Inferior parietal cortex (tissue), 1 donor: Measurements from ENCODE around the gene FBXW2.
"Not testable (repeated sequence)": the region's sequence is repeated elsewhere in the genome, so short reads cannot be mapped to it uniquely, and the experiment has no call there.

Source experiments
- DNase-seq: peaks from one replicate; pipeline ENCODE4 v3.0.0-alpha.2; 2016; ENCODE audit errors: extremely low spot score

Gene FBXW2, protein sequence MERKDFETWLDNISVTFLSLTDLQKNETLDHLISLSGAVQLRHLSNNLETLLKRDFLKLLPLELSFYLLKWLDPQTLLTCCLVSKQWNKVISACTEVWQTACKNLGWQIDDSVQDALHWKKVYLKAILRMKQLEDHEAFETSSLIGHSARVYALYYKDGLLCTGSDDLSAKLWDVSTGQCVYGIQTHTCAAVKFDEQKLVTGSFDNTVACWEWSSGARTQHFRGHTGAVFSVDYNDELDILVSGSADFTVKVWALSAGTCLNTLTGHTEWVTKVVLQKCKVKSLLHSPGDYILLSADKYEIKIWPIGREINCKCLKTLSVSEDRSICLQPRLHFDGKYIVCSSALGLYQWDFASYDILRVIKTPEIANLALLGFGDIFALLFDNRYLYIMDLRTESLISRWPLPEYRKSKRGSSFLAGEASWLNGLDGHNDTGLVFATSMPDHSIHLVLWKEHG

DNA sequence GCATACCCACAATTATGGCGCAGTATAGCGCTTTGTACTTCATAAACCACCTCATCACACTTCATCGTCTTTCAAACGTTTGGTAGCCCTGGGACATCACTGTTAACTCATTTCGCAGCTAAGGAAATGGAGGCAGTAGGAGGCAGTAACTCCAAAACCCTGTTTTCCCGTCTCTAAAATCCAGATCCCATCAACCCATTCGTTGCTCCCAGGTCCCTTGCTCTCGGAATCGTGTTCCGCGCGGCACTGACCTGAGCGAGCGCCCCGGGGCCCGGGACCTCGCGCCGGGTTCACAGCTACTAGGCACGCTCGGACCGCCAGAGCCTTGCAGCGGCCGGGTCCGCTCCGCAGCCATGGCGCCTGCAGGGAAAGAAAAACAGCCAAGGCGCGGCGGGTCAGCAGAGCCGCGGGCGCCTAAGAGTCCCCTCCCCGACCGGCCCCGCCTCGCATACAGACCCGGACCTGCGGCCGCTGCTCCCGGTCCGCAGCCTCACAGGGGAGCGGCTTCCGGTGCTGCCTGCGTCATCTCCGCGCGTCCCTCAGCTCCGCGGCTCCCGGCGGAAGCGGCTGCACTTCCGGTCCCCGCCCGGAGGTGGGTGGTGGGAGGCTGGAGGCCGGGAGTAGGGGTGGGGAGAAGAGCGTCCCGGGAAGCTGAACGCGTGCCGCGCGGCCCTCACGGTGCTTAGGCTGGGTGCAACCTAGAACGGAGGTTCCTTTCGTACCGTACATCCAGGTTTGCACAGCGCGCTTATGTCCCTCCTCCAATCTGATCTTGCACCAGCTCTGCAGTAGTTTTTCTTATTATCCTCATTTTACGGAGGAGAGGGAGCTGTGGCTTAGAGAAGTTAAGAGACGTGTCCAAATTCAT is at the start of gene FBXW2:
Gene FBXW2, minus strand, starts transcription at position 519 of the 868 bp plus-strand sequence. CDS start 5,158 bp downstream, outside the sequence.
- DNase-seq = peak; percentile 92

DNA sequence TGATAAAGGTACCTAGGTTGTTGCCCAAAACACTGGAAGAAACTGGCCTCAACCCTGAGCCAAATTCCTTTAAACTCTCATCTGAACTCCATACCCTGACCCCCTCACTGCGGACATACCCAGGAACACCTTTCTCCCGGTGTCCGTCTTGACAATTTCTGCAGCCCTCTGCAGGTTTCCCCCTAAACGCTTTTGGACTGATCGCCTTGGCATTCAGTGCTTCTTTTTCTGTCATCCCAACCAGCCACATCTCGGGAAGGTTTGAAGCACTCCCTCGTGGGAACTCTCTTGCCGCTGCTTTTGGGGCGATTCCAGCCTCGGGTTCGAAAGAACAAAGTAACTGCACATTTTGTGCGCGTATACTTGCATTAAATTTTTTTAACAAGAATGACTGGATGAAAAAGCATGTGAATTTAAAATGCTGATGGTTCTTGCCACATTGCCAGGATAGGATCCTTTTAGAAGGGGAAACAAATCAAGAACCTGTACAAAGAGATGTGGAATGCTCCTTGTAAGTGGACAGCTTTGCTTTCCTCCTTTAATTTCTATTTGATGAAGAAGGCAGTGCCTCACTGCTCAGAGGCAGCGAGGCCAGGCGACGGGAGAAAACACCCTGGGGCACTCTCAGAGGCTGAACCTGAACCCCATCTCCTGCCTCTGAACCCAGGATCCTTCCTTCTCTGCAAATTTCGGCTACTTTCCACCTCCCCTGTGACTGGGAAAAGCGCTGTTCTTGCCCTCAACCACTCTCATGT is 48.9 kb upstream of the FBXW2 start:
- DNase-seq = peak; percentile 38

DNA sequence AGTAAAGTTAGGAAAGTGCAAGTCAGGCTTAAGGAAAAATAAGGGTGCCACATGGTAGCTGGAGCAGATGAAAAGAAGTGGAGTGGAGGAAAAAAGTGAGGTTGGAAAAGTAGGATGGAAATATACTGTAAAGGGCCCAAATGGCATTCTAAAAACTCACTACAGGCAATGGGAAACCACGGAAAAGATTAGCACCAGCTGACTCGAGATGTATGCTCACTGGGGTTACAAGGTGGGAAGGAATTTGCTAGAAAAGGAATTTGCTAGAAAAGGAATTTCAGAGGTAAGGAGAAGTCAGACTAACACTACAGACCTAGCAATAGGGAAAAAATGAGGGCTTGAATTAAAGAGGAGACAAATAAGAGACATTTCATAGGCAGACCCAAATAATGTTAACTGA is 45.9 kb upstream of the FBXW2 start:
- no peak for DNase-seq

DNA sequence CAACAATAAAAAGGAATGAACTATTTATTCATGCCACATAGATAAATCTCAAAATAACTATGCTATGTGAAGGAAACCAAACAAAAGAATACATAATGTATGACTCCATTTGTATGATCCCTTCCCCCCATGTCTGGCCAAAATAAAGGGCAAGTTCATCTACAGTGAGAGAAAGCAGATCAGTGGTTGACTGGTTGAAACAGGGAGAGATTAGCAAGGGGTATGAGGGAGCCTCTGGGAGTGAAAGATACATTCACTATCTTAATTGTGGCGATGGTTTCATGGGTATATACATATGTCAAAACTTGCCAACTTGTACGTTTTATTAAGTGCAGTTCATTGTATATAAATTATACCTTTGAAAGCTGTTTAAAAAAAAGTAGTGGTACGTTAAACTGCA is 44.7 kb upstream of the FBXW2 start:
- no peak for DNase-seq

DNA sequence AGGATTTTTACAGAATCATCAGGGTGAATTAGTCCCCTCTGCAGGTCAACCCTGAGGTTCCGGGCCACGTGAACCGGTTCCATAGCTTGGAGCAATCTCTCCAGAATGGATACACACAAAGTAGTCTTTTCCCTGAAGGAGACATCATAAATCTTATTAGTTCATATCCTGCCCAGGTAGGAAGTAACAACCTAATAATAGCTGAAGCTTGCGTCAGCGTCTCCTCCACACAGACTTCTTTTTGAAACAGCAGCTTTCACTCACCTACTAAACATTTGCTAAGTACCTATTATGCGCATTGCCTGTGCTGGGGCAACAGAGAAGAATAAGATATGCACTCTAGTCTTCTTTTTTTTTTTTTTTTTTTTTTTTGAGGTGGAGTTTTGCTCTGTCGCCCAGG is 40.1 kb upstream of the FBXW2 start:
- DNase-seq = no peak

DNA sequence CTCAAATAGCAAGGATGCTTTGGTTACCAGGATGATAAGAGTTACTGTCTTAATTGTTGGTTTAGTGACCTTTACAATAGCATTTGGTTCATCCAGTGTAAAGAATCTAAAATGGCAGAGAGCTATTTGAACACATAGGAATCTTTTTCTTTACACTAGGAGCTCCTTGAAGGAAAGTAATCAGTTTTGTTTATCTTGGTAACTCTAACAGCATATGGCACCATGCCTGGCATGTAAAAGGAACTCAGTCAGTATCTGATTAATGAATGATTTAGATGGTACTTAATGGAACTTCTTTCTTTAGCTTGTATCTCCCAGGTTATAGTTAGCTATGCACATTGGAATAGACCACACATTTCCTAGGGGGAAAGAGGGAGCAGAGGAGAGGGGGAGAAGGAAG is 39.6 kb upstream of the FBXW2 start:
- no peak for DNase-seq

DNA sequence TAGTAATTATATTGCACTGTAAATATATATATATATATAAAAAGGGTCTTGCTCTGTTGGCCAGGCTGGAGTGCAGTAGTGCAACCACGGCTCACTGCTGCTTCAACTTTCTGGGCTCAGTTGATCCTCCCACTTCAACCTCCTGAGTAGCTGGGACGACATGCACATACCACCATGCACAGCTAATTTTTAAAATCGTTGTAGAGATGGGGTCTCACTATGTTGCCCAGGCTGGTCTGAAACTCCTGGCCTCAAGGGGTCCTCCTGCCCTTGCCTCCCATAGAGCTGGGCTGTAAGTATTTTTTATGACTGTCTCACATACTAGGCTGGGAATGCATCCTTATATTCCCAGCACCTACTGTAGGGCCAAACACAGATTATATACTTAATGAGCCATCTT is 37.6 kb upstream of the FBXW2 start:
- no peak for DNase-seq

DNA sequence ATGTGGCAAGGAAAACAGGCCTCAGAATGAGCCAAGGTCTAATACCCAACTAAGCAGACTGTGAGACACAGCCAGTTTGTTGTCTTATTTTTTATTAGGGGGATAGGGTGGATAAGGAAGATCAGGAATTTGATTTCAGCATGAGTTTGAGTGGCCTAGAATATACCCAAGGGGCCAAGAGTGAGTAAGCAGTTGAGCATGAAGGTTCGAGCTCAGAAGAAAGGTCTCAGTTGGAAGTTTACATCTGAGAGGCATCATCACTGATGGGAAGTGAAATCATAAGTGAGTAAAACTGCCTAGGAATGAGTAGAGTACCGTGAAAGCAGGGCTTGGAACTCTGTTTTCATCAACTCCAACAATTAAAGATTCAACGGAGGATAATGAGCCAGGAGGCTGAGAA is 36.9 kb upstream of the FBXW2 start:
- no peak for DNase-seq

DNA sequence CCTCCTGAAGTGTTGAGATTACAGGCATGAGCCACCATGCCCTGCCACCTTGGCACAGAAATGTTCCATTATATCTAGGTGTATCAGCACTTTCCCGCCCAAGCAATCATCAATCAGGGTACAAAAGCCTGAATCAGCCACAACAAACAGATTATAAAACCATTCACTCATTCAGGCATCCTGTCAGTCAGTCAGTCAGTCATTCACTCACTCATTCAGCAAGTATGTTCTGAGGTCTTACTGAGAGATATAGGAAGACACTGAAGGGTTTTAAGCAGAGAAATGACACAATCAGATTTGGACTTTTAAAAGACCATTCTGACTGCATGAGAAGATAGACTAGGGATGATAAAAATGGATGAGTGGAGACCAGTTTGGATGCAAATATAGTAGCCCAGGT is 36.4 kb upstream of the FBXW2 start:
- DNase-seq = no peak

DNA sequence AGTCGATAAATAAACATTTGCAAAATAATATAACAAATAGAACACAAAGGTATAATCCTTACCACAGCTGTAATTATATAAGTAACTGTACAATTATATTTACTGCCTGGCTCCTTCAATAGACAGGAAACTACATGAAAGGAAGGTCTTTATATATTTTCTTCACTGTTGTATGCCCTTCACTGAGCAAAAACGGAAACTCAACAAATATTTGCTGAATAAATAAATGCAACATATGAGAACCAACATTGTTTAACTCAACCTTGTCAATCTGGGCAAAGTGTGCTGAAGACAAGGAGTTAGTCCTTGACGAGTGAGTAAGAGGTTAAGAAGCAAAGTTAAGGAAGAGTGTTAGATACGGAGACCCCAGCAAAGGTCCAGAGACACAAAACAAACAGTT is 26.9 kb upstream of the FBXW2 start:
- DNase-seq = no peak

DNA sequence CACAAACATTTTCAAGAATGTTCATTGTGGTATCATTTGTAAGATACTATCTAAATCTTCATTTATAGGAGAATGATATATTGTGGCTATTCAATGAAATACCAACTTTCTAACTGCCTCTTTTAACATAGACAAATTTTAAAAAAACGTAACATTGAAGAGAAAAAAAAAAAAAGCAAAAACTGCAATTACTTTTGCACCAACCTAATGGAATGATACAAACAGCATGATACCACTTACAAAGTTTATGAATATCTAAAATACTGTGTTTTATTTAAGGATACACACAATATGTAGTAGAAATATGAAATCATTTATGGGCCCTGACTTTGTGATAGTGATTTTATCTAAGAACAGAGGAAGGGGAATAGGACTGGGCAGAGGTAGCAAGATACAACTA is 25.4 kb upstream of the FBXW2 start:
- no peak for DNase-seq

DNA sequence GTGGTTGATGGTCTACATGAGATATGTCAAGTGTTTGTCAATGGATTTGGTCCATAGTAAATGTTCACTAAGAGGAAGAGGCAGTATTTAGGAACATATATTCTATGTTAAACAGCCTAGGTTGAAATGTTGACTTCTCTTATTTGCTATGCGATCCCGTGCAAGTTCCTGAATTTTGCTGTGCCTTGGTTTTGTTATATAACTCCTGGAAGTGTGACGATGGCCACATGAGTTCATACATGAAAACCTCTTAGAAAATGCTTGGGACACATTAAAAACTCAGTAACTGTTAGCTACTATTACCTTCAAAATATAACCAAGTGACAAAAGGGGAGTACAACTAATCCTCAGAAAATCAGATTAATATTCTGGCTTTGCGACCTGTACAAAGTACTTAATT is 21.9 kb upstream of the FBXW2 start:
- DNase-seq = no peak

DNA sequence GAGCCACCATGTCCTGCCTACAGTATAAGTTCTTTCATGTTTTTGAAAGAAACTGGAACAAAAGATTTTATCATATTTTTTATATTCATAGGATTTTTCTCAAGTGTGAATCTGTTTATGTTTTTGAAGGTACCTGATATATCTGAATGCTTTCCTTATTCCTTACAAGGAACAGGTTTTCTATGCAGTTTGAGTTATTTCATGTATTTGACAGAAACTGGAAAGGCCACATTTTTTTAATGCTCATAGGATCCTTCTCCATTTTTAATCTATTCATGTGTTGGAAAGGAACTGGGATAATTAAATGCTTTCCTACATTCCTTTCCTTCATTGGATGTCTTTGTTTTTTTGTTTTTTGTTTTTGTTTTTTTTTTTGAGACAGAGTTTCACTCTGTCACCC is 15.7 kb upstream of the FBXW2 start:
- no peak for DNase-seq

DNA sequence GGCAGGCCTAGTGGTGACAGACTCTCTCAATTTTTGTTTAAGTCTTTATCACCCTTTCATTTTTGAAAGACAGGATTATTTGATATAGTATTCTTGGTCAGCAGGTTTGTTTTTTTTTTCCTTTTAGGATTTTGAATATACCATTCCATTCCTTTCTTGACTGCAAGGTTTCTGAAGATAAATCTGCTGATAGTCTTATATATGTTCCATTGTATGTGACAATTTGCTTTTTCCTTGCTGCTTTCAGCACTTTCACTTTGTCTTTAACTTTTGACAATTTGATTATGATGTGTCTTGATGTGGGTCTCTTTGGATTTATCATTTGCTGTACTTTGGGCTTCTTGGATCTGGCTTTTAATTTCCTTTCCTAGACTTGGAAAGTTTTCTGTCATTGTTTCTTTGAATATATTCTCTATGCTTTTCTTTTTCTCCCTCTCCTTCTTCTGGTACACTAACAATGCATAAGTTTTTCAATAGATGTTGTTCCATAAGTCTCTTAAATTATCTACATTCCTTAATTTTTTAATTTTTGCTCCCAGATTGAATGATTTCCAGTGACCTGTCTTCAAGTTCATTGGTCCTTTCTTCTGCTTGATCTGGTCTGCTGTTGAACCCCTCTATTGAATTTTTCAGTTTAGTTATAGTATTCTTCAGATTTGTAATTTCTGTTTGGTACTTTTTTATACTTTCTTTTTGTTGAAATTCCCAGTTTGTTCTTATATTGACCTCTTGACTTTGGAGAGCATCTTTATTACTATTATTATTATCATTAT is 14.6 kb upstream of the FBXW2 start:
- no peak for DNase-seq

DNA sequence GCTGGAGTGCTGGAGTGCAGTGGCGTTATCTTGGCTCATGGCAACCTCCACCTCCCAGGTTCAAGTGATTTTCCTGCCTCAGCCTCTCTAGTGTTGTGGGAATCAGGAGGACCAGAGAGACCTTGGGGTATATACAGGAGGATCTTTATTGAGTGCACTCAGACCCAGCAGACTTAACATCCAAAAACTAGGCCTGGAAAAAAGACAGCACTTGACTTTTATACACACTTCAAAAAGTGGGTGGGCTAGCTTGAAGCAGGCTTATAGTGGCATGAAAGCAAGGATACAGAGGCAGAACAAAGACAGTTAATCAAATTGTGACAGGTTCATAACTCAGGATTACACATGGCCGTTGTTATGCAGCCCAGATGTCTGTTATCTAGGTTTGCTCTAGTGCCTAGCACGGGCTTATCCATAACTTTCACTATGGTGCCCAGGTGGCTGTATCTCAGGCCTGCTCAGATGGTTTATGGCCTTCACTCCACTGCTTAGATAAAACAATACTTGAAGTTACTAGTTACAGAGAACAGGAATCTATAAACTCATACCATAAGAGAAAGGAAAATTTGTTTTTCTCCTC is 11.7 kb upstream of the FBXW2 start:
- not testable (repeated sequence) for DNase-seq

DNA sequence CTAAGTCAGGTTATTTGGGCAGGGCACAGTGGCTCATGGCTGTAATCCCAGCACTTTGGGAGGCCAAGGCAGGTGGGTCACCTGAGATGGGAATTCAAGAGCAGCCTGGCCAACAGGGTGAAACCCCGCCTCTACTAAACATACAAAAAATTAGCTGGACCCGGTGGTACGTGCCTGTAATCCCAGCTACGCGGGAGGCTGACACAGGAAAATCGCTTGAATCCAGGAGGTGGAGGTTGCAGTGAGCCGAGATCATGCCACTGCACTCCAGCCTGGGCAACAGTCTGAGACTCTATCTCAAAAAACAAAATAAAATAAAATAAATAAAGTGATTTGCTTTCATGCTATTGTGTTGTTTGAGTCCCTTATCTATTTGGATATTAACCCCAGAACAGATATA is 8.2 kb upstream of the FBXW2 start:
- DNase-seq = no peak

DNA sequence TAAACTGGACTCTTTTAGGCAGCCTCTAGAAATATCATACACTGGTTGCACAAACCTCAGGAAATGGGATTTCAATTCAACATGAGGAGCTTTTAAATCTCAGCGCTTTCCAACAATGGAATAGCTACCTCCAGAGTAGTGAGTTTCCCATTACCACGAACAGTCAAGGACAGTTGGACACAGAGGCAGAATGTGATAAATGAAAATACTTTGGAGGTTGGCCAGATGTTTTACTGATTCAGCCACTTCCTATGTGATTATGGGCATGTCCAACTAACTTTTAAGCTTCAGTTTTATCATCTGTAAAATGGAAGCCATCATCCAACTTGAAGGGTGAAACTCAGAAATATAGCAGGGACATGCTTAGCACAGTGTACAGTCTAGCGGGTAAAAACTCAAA is 2.1 kb downstream of the FBXW2 start:
- DNase-seq = no peak

DNA sequence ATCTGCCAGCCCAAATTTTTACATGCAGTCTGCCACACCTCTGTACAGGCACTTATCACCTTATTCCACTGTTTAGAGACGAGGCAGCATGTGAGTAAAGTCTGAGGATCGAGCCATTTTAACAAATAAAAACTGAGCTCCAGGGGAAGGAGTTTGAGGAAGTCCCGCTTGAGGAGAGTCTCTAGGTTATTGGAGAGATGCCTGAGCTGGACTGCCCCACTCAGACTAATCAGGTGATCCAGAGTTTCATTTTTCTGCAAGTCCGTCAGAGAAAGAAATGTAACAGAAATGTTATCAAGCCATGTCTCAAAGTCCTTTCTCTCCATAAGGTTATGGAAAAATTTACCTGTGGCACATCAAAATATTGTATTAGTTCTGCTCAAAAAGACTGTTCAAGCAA is 5.3 kb downstream of the FBXW2 start:
- DNase-seq = no peak

DNA sequence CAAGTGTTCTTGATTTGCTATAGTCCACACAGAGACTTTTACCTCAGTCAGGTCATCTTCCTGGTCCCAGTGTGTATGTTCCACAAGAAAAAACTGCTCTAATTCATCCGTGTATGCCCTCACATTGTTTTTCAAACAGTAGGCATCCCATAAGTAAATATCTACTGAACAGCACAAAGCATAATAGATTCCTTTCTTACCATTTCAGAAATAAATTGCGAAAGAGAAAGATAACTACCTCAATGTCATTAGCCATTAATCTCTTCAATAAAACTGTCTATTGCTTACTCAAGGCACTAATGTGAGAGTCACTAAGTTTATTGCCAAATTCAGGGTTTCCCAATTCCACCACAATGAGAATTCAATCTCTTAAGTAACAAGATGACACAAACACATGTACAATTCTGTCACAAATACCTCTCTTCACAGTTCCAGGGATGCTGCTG is 9.6 kb downstream of the FBXW2 start:
- no peak for DNase-seq

DNA sequence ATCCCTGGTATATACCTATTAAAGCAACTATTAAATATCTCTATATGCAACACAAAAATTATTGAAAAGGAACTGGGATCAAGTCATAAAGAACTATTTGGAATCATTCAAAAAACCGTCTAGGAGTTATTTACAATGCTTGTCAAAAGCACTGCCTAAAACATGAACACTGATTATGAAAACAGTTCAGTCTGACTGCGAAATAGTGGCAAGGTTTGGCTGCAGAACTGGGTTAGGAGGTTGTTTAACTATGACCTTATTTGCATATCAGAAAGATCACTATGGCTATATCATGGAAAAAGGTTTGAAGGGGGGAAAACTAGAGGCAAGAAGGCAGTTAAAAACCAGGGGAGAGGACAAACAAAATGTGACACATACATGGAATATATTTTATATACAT is 12.0 kb downstream of the FBXW2 start:
- DNase-seq = no peak

DNA sequence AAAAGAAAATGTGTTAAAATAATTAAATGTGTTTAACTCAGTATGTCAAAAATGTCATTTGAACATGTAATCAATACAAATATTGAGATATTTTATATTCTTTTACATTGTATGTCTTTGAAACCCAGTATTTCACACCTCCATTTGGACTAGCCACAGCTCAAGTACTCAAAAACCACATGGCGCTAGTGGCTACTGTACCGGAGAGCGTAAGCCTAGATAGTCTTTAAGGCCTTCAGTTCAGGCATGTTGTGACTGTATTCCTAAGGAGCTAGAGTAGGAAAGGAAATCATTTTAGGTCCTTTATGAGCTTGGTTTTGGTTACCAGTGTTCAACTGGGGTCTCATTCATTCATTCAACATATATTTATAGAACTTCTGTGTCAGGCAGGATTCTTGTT is 12.8 kb downstream of the FBXW2 start:
- DNase-seq = no peak
